PC-9 (cell line): Measurements from ENCODE around the gene CNN2.

Experiments
- CTCF ChIP-seq: fragments of 200-600 bp; sonication (generic); conservative IDR thresholded peaks from 2 replicates; pipeline ENCODE4 v1.6.1; 2017; ENCODE audit warnings: mixed run types, antibody characterized with exemption, mild to moderate bottlenecking, moderate library complexity
- EZH2 ChIP-seq: fragments of 200-600 bp; sonication (generic); IDR thresholded peaks from 2 replicates; pipeline ENCODE4 v1.8.0; 2017; ENCODE audit warnings: antibody characterized with exemption, low read depth

DNA sequence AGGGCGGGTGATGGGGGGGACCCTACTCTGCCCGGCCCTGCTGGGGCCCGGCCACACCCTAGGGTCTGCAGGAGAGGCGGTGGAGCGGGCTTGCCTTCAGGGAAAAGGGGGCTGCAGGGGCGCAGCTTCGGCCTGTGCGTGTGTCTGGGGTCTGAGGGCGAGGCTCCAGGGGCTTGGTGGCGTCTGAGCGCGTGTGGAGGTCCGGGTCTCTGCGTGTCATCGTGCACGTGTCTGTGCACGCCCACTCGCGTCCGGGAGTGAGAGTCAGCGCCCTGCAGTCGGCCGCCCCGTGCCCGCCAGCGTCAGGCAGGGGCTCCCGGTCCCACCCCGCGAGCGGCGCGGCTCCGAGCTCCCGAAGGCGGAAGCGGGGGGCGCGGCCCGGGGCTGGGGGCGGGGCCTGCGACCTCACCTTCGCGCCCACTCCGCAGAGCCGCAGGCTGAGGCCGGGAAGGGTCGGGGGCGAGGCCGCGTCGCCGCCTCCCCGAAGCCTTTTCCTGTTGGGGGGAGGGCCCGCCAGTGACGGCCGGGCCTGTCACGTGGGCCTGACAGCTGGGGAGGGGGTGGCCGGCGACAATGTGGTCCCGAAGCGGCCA, 40.4 kb downstream of the CNN2 start, which contains the start of gene ARHGAP45:
- TF ChIP-seq CTCF: no peak
- no peak for TF ChIP-seq EZH2
